Fibroblast of gingiva (primary cell): ENCODE data around the gene HDGF.

Source experiments
- DNase-seq: peaks from one replicate; pipeline ENCODE4 v3.0.0-alpha.2; 2011; ENCODE audit warnings: low read depth

The HDGF gene

GRCh38 chr1:156746728-156747631 lies 4.5 kb downstream of the HDGF start:
- DNase-seq: peak; percentile 98

GRCh38 chr1:156746406-156746727 lies 5.1 kb downstream of the HDGF start:
- DNase-seq: no peak

- DNase-seq: no peak
Measured at GRCh38 chr1:156745881-156746280, 5.6 kb downstream of the HDGF start.

GRCh38 chr1:156744786-156745419 lies 6.6 kb downstream of the HDGF start:
- no peak for DNase-seq

GRCh38 chr1:156744344-156744743 lies 7.1 kb downstream of the HDGF start:
- DNase-seq: no peak

- DNase-seq: no peak
Measured at GRCh38 chr1:156743367-156744302, 7.8 kb downstream of the HDGF start.

GRCh38 chr1:156742801-156743200 lies 8.7 kb downstream of the HDGF start:
- DNase-seq: no peak

- no peak for DNase-seq
Measured at GRCh38 chr1:156742017-156742416, 9.5 kb downstream of the HDGF start.

- DNase-seq: no peak
Measured at GRCh38 chr1:156741481-156741983, 9.9 kb downstream of the HDGF start.

GRCh38 chr1:156740741-156741480 lies 10.6 kb downstream of the HDGF start, which contains the start of gene MRPL24:
Gene MRPL24, minus strand, starts transcription at chr1:156741088. Its CDS starts 2,384 bp downstream, at chr1:156738704.
- peak; percentile 99 for DNase-seq

- DNase-seq: no peak
Measured at GRCh38 chr1:156740237-156740740, 11.2 kb downstream of the HDGF start.

- DNase-seq: no peak
Measured at GRCh38 chr1:156738916-156739315, 12.6 kb downstream of the HDGF start.

GRCh38 chr1:156738407-156738806 lies 13.1 kb downstream of the HDGF start:
- DNase-seq: no peak

GRCh38 chr1:156733989-156734584 lies 17.4 kb downstream of the HDGF start:
- no peak for DNase-seq

- peak; percentile 98 for DNase-seq
Measured at GRCh38 chr1:156728599-156729462, 22.6 kb downstream of the HDGF start, which contains the start of gene ISG20L2. Gene ISG20L2, minus strand, starts transcription at chr1:156728766. Its CDS starts 1,114 bp downstream, at chr1:156727652.

- peak; percentile 77 for DNase-seq
Measured at GRCh38 chr1:156727926-156728598, 23.4 kb downstream of the HDGF start, which contains the start of gene METTL25B. Gene METTL25B, plus strand, starts transcription at chr1:156728469. Its CDS starts 636 bp downstream, at chr1:156729105.

GRCh38 chr1:156727492-156727891 lies 24.0 kb downstream of the HDGF start:
- no peak for DNase-seq

- DNase-seq: peak; percentile 61
Measured at GRCh38 chr1:156726549-156727226, 24.8 kb downstream of the HDGF start.
